GM18511 (cell line): ENCODE data around the gene AMBRA1.
A peak's percentile ranks its signal among the peaks of the same experiment; 100 is the strongest.

Source experiments
- ATAC-seq: cut with Tn5 transposase; IDR thresholded peaks from one replicate; pipeline ENCODE4 v1.9.1; 2021; ENCODE audit warnings: mild to moderate bottlenecking, moderate library complexity; ENCODE audit not compliant: unreplicated experiment

The AMBRA1 gene

DNA sequence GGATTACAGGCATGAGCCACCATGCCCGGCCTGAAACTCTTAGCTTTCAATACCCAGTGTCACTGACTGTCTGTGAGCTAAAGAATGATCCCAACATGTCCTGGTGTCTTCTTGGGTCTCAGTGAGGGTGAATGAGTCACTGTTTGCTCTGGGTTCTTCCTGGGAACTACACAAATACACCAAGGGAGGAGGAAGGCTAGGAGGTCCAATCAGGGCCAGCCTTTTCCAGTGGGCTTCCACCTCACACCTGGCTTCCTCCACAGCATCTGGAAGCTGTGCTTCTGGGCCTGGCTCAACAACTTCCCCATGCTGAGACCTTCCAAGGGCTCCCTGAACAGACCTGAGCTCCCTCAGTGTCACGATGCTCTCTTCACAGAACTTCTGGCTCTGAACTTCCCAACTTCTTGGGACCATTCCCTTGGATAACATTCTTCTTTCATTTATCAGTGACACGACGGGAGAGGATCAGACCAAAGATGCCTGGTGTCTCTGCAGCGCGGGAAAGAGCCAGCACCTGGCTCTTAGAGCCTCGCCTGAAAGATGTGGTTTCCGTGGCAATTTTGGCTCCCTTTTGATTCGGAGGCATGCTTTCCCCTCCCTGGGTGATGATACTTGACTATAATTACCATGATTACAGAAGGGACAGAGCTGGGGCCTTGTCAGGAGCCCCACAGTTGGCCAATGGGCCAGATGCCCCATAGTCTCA lies 179.9 kb downstream of the AMBRA1 start:
- no peak for ATAC-seq

DNA sequence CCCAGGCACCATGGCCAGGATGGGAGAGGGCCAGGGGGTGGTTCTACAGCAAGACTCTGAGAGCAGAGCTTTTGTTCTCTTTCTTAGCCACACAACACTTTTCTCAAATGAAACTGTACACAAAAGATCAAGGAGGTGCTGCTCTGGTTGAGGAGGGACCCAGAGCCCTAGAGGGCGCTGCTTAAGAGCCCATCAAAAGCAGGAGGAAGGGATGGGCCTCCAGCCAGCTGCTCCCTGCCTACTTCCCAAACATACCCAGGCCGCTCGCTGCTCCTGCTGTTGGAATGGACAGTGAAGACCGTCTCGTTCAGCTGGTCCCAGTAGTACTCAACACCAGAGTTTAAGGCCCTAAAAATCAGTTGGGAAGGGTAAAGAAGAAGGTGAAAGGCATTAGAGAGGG lies 183.8 kb downstream of the AMBRA1 start:
- ATAC-seq: no peak

DNA sequence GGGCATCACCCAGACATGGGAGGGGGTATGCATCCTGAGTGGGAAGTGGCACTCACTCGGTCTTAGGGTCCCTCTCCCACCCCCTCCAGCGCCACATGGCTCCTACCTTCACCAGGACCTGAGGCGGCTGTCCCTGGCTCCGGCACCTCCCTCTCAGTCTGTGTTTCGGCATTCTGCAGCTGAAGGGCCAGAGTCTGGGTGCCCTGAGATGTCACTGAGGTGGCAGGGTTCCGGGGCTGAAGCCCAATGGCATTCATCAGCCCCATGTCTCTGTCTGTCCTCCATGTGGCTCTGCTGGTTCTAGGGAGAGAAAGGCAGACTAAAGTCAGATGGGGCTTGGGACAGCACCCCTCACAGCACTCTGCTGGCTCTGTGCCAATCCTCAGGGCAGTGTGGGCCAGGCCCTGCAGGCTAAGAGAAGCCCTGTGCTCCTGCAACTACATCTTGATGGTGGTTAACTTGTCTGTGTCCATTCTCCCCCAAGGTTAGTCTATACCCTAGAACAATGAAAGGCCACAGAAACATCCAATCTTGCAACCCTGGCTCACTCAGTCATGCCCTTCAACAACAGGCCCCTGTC lies 185.3 kb downstream of the AMBRA1 start:
- ATAC-seq: no peak

DNA sequence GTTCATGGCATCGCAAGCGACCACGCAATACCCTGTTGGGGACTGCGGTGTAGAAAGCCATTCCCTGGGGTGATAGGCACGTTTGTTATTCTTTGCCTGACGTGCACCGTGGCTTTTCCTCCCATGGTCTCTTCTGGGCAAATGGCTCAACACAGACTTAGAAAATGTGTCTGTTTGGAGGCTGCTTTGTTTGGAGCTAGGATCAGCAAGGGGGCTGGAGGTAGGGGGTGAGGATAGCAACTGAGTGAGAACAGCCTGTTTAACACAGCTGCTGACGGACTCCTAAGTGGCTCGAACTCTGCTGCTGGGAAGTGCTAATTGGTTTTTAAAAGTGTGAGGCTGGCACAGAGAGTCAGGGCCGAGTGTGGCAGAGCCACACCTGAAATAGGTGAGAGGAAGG lies 186.2 kb downstream of the AMBRA1 start:
- no peak for ATAC-seq

DNA sequence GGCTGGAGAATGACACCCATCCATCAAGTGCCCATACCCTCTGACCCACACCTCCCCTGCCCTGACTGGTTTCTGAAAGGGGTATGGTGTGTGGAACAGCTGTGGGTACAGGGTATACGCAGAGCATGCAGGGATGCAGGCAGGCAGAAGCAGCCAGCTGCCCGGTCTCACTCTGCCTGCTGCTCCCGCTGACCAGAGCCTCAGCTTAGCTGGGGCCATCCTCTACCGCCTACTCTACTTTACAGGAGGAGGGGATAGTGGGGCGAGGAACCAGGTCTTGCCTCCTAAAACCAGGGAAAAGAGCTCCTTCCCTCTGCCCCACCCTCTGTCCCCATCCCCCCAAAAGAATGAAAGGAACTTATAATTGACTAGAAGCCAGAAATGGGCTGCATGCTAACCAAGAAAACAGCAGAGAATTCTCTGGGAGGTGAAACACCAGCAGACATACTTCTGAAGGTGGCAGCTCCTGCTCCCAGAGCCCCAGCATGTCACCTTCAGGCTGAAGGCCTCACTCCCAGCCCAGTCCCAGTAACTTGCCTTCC lies 189.3 kb downstream of the AMBRA1 start:
- ATAC-seq: no peak

DNA sequence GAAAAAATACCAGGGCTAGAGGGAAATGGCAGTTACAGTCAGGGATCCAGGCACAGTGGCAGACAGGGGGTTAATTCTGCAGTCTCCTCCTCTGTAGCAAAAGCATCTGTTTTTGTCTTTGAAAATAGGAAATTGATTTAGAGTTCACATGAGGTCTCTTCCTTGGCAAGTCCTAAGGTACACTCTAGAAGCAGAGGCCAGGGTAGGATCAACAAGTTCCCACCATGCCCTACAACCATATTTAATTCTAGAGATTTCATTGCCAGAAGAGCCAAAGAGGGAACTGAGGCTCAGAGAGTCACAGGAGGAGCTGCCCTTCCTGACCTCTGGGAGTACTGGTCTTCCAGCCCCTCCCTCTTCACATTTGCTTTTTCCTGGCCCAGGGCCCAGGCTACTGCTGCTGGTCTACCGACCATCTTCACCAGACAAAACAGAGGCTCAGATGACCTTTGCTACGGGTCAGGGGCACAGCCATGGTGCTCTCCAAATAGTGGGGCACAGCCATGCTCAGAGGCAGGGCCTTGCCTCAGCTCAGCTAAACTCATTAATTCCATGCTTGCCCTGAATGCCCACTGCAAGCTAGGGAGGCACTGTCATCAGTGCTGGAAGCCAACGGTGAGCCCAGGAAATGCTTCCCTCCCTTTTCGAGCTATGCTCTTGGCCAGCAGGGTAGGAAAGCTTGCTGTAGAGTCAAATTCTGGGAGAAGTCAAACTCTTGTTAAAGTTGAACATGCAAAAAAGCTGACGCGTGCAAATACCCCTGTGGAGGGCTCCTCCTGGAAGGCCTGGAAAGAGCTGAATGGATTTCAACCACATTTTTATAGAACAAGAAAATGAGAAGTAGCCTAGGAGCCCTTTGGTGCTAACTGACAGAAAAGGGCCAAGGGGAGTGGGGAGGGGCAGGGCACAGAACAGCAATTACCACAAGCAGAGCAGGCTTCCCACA lies 190.6 kb downstream of the AMBRA1 start:
- no peak for ATAC-seq

DNA sequence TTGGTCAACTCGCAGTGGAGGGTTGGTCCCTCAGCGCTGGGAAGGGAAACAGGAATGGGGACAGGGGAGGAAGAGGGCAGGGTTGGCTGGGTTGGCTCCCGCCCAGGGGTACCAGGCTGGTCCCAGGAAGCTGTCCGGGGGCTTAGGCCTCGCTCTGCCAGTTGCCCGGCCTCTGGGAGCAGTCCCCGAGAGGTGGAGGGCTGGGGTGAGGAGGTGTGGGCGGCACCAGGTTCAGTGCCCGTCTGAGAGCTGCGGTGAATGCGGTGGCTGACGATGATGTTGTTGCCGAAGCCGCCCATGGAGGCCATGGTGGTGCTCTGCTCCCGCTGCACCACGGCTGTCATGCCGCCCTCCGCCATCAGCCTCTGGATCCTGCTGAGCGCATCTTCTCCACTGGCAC lies 196.3 kb downstream of the AMBRA1 start:
- ATAC-seq: no peak

DNA sequence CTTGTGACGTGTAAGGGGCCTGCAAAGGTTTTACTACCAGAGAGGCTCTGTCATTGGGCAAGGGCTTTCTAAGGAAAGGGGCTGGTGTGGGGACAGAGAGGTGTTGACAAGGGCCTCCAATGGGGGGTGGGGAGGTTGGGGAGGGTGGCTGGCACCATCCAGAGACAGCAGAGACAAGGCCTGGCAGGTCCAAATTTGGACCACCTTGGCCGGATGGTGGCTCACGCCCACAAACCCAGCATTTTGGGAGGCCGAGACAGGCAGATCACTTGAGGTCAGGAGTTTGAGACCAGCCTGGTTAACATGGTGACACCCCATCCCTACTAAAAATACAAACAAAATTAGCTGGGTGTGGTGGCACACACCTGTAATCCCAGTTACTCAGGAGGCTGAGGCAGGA lies 200.1 kb downstream of the AMBRA1 start:
- ATAC-seq: no peak

DNA sequence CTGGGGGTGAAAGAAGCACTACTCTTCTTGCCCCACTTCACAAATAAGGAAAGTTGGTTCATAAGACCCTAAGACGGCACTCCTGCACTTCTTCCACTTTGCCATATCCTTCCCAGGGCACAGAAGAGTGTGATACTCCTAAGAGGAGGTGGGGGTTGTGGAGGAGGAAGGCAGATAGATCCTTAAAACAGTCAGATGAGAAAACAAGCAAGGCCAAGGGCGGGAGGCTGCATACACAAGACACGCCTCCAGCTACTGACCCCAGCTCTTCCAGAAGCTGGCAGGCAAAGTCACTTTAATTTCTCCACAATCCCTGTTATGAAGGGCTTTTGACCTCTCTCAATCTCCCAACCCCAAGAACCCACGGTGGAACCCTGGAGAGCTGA lies 200.6 kb downstream of the AMBRA1 start:
- ATAC-seq: no peak

DNA sequence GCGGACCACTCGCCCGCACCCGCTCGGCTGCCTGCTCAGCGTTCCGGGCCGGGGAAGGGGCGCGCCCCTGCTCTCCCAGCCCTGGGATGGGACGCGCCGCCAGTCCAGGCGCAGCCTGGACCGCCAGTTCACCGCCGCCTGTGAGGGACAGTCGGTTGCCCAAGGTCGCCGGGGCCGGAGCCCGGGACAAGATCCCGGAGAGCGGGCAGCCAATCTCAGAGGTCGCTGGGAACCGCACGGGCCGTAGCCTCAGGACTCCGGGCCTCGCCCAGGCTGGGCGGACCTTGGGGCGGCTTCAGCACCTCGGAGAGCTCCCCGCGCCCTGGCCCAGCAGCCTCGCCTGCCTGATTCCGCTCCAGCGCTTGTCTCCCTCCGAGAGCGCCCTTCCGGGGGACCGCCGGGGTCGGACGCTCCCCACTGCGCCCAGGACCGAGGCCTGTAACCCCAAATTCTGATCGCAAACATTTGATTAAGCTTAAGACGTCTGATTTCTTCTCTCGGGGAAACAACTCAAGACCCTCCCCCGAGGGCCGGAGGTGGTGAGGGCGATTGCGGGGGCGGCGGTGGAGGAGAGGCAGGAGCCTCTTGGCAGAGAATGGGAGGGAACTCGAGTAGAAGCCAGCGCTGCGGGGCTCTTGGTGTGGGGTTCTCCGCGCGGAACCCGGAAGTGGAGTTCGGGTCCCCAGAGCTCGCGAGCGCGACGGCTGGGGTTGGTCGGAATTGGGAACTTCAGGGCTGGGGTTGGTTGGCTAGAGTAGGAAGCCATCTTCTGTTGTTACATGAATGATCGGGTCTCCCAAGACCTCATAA lies 201.2 kb downstream of the AMBRA1 start:
- ATAC-seq: peak; percentile 71

DNA sequence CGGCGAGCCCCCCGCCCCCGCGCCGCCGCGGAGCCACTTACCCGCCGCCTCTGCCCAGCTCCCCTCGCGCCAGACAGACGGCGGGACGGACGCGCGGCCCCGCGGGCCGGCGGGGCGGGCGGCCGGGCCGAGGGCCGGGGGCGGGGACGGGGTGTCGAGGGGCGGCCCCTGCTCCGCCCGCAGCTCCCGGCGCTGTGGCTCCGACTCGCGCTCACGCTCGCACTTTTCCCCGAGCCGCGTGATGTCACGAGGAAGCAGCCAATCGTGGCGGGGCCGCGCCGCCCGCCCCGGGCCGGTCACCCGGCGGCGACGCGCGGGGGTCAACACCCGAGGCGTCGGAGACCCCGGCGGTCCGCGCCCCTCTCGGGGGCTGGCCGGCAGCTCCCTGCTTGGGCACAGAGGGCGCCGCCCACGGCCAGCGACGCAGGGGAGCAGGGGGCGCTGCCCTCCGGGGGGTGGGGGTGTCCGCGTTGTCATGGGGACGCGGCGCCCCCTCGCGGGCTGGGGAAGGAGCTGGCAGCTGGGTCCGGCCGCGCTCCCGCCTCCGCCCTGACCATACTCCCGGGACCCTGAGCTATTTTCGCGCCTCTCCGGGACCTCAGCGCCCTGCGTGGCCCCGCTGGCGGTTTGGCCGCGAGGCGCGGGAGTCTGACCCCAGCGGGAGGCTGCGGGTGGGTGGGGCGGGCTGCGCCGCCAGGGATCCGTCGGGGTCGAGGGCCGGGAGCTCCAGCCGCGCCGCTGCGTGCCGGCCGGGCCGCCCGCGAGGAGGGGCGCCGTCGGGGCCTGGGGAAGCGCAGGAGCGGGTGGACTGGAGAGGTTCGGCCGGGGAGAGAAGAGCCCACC lies 202.0 kb downstream of the AMBRA1 start, which contains the start of gene CHRM4:
TSS of gene CHRM4 (minus strand) at position 199 of the 843 bp plus-strand sequence. CDS start 5,219 bp downstream, outside the sequence.
- ATAC-seq: peak; percentile 4

DNA sequence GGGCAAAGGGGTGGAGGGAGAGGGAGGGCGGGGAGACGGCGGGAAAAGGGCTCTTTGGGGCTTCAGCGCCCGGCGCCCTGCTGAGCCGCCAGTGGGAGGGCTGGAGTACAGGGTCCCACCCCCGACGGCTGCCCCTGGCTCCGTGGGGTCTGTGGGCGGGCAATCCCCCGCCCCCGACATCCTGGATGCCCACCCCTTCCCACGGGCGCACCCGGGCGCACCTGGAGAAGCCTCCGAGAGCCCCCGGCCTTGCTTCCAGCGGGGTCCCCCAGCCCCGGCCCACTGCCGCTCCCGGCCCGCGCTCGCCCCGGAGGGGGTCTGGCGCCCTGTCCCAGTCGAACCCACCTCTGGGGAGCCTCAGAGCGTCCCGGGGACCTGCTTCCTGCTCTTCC lies 202.6 kb downstream of the AMBRA1 start:
- no peak for ATAC-seq

DNA sequence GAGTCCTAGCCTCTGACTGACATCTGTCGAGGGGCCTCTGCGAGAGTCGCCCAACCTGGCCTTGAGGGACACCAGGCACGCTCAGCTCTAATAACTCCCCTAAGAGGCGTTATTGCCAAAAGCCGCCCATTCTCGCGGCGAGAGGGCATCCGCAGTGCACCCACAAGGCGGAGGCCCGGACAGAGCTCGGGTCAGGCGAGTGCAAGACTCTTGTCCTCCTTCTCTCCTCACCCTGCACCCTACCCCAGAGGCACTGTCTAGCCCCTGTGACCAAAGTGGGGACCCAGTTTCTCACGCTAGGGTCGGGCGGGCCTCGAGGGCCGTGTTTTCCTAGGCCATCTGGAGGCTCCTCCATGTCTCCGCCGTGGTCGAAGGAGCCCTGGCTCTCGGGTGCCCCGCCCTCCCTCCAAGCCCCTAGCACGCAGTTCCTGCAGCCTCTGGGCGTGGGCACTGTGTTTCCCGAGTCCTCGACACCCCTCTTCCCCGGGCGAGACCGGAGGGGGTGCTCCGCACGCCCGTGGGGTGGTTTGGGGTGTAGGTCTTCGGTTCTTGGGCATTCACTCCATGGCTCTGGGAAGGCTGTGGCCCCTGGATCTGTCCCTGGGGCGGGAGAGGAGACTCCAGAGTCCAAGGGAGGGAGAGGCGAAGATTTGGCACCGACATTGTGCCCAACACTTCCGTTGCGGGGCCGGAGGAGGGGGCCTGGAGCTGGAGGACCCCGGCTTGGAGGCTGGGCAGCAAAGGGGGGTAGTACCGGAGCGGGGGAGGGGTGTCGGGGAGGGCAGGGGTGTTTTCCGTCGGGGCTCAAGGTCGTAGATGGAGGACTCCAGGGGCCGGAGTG lies 203.3 kb downstream of the AMBRA1 start:
- ATAC-seq: no peak

DNA sequence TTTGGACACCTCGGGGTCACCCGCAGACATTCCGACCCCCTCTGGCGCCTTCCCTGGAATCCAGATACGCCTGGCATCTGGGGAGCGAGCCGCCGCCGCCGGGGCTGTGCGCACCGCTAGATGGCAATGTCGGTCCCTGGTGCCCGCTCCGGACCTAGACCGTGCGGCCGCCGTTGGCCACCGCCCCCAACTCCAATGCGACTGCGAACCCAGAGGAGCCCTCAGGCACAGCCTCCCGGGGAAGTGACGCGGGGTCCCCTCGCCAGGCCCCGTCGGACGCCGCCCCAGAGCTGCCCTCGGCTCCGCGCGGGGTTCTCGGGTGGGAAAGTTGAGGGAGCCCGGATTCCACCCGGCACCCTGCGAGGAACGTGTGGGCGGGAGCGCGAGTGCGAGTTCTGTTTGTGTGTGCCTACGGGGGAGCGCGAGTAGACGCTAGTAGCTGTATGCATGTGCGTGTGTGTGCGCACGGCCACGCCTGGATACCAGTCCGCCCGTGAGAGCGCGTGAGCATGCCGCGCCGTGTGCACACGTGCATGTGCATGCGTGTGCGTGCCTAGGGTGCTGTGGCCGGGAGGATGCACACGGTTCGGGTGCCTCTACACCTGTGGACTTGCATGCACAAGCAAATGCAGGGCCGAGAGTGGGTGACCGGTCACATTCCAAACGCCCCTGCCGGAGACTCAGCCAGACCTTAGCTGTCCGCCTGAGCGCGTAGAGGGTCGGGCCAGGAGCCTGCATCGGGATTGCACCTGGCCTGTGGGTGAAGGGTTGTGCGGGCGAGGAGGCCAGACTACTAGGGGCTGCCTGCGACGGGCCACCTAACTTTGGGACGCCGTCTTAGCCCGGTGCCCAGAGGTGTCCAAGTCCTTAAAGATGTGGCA lies 204.1 kb downstream of the AMBRA1 start:
- peak; percentile 61 for ATAC-seq

DNA sequence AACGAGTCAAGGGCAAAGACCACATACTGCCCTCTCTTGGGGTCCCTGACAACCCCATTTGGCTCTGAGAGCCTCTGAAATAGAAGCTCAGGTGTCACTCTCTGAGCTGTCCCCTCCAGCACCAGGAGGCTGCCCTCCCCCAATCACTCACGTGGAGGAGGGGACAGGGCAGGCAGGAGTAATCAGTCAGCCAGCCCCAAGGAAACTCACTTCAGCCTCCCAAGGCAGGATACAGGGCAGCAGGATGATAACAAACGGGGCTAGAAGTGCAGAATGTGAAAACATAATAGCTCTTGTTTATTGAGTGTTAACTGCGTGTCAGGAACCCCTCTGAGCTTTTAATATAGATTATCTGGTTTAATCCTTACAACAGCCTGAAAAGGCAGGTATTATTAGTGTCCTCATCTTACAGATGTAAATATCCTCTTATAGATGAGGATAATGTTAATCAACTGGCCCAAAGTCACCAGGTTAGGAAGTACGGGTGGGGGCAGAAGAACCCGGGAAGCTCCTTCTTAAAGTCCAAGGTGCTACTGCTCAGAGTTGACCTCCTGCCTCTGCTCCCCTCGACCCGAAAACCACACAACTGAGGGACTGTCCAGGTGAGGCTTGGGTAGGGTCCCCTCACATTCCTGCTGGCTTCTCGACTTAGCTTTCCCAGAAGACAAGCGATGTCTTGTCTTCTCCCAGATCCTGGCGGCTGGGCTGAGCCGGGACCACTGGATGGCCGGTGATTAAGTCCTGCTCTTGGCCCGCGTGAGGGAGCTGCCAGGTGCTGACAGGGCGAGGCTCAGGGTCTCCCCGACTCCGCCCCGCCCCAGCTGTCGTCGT lies 205.0 kb downstream of the AMBRA1 start:
- ATAC-seq: no peak

DNA sequence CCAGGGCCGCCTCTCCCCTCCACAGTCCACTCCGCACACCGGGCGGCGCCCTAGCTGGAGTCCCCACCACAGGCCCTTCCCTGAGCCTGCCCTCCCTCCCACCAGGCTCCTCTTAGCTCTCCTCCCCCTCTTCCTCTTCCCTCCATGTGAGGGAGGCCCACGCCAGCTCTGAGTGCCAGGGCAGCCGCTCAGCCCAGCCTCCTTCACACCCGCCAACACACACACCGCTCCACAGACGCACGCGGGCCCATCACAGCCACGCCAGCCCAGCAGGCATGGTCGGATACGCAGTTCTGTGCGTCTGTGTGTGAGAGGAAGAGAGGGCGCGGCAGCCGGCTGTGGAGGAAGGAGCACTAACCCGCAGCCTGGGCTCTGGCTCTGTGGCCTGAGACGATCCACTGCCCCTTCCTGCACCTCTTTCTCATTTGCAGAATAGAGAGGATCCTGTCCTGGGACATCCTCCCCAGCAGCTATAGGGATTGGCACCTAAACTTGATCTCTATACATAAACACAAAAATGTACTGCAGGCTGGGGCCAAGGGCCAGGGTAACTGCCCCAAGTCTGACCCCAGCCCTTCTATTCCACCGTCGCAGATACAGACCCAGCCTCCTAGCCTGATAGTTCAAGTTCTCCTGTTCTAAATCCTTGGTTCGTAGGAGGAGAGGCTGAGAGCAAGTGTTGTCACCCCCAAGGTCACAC lies 205.8 kb downstream of the AMBRA1 start:
- no peak for ATAC-seq
